ENCODE results near the gene CNPY1.

CNPY1 gene

DNA sequence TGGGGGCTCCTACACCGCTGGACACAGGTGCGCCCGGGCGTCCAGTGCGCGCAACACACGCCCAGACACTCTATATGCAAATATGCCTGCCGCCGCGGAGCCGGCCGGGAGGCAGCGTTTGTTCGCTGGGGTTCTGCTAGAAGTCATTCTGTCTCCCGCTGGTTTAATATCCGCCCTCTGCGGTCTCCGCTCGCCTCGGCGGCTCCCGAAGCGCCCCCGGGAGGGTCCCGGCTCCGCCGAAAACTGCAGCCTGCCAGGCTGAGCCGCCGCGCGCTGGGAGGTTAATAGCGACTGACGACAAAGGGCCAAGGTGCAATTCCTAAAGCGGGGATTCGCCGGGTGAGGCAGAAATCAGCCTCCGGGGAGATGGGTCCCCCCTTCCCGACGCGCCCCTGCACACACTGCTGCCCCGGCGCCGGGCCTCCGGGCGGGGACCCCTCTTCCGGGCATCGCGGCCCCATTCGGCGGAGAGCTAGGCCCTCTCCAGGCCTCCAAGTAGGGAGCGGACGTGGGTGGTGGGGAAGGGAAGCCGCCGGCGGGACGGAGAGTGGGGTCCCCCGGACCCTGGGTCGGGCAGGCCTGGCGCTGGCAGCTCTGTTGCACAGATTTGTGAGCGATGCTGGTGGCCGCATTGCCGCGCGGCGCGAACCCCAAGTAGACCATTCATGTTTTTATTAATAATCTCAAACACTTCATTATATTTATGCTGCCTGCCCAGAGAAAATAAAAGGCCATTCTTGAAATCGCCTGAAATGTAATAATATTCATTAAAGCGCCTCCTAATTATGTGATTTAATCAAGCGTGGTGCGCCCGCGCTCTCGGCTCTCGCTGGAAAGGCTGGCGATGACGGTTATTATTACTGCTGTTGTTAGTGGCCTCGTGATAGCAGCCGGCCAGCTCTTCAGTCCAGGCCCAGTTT lies 79.3 kb downstream of the CNPY1 start:
- DNase-seq (ENCODE audit: low read depth), result no peak

DNA sequence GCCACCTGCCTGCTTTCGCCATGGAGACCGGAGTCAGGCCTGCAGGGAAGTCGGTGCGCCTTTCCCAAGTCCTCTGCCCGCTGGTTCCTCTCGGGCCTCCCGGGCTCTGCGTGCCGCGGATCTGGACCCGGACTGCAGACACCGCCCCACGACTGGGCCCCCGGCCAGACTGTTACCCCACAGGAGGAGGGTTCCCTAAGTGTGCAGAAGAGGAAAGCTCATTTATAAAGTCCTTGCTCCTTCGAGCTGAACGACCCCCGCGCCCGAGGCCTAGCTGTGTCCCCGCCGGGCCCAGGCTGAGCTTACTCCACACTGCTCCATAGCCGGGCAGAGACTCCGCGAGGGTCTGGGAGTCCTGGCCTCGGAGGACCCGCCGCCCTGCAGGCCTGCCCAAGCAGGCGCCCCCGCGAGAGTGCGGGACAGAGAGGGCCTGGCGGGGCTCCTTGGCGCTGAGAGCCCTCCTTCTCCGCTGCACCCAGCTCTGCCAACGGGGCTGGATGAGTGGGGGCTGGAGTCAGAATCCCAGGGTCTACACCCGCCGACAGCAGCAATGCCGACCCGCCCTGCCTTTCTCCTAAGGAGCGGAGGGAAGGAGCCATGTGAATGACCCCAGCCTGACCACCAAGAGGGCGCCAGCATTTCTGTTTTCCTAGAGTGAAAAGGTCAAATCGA lies 80.1 kb downstream of the CNPY1 start:
- DNase-seq (ENCODE audit: low read depth), result no peak

DNA sequence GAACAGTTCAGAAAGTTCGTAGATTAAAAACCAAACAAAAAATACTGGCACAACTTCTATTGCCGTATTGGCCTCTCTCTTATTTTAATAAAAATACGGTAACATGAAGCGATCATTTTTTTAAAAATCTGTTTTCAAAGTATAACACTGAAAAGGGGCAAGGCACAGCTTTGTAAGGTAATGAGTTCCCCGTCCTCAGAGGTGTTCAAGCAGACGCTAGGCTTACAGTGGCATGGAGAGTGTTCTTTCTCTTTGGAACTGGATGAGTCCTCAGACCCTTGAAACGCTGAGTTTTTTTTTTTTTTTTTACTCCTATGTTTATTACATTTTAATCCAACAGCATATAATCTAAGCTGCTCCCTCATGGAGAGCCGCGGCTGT lies 80.6 kb downstream of the CNPY1 start:
- no peak for DNase-seq (ENCODE audit: low read depth)

DNA sequence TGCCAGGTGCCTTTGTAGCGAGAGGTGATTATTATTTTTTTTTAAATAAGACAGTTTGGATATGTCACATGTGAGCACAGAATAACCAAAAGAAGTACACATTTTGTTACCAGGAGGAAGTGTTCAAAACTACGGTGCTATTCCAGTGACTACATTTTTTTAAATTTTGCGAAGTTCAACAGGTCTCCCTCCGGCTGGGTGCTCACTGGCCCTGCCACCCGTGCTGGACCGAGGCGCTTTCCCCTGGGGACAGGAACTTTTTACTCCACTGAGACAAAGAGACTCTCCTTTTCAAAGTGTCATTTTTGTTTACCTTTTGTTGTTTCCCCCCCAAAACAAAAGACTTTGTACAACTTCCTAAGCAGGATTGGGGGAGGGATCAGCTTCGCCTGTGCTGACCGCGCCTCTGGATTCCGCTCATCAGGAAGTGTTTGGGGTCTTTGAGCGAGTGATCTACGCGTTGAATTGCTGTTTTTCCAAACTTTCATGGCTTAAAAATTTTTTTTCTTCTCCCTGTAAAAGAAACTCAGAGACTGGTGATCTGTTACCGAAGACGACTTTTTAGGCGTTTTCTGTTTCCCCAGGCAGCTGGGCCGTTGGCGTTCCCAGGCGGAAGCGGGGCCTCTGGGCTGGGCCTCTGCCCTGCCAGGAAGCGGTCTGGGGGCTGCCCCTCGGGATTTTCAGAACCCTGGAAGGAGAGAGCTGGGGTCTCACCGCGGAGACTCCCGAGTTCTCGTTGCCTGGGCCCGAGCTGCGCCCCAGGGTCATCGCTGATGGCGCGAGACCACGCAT lies 81.2 kb downstream of the CNPY1 start:
- no peak for DNase-seq (ENCODE audit: low read depth)

DNA sequence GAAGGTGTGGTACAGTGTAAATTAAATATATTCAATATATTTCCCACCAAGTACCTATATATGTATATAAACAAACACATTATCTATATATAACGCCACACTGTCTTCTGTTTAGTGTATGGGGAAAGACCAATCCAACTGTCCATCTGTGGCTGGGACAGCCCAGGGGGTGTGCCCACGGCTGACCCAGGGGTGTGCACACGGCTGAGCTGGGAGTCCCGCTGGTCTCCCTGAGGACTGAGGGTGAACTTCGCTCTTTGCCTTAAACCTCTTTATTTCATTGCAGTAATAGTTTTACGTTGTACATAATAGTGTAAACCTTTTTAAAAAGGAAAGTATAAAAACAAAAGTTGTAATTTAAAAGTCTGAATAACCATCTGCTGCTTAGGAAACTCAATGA lies 82.2 kb downstream of the CNPY1 start:
- no peak for DNase-seq (ENCODE audit: low read depth)

DNA sequence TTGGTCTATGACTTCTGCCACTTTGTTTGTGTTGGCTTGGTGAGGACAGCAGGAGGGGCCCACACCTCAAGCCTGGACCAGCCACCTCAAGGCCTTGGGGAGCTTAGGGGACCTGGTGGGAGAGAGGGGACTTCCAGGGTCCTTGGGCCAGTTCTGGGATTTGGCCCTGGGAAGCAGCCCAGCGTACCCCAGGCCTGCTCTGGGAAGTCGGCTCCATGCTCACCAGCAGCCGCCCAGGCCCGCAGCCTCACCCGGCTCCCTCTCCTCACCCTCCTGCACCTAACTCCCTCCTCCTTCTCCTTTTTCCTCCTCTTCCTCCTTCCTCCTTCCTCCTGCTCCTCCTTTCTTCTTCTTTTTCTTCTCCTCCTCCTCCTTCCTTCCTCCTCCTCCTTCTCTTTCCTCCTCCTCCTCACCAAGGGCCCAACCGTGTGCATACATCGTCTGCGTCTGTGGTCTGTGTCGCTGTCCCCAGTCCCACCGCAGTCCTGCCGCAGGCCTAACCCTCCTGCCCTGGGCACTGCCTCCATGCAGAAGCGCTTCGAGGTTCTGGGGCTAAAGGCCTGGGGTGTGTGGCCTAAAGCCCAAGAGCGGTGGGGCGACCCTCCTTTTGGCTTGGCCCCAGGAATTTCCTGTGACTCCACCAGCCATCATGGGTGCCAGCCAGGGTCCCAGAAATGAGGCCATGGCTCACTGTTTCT lies 83.1 kb downstream of the CNPY1 start:
- DNase-seq (ENCODE audit: low read depth), result no peak

DNA sequence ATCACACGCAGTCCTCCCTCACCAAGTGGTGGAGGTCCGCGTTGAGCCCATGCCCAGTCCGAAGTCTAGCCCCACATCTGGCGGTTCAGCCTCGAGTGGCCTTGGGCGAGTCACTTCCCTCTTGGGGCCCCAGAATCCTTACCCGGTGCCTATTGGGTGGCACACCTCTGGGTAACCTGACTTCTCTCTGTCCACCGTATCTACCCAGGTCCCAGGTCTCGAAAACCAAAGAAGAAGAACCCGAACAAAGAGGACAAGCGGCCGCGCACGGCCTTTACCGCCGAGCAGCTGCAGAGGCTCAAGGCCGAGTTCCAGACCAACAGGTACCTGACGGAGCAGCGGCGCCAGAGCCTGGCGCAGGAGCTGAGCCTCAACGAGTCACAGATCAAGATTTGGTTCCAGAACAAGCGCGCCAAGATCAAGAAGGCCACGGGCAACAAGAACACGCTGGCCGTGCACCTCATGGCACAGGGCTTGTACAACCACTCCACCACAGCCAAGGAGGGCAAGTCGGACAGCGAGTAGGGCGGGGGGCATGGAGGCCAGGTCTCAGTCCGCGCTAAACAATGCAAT lies 84.1 kb downstream of the CNPY1 start:
- DNase-seq (ENCODE audit: low read depth), result no peak

DNA sequence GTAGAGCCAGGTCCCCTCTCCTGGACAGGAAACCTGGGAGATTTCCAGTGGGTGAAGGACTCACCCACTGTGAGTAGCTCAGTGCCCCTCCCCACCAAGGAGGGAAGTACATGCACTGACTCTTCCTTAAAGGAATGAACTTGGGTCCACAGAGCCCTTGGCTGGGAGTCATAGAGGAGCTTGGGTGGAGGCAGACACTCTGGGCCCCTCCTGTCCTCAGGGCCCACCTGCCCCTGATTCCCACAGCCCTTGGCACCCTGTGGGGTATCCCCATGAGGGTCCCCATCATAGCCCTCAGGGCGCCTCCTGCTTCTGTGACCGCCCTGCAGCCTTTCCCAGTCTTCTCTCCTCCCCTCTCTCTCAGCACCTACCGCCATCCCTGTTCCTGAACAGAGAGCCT lies 84.7 kb downstream of the CNPY1 start:
- DNase-seq (ENCODE audit: low read depth), result no peak

DNA sequence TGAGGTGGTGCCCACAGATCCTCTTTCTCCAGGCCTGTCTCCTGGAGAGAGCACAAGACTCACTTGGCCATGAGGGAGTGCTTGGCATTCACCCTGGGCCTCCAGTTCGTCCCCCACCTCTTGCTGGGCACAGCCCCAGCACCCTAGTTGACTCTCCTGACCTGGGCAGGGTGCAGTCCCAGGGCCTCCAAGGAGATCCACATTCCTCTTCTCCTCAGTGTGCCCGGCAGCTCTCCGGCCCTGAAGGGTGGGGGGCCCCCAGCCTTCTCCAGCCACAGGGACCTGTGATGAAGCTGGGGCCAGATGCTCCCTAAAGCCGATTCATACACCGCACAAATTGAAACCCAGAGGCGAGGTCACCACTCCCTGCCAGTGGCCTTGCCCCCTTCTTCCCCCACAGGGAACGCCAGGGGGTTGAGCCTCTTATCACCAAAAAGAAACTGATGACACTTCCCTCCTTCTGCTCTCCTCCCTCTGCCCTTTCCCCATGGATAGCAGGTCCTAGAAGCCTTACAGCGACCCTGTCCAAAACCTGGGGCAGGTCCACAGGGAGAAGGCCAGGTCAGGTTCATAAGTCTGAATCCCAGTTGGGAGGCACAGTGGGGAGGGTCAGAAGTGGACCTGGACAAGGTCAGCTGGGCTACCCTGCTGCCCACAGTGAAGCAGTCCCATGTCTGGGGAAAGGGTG lies 85.3 kb downstream of the CNPY1 start:
- DNase-seq (ENCODE audit: low read depth), result no peak

DNA sequence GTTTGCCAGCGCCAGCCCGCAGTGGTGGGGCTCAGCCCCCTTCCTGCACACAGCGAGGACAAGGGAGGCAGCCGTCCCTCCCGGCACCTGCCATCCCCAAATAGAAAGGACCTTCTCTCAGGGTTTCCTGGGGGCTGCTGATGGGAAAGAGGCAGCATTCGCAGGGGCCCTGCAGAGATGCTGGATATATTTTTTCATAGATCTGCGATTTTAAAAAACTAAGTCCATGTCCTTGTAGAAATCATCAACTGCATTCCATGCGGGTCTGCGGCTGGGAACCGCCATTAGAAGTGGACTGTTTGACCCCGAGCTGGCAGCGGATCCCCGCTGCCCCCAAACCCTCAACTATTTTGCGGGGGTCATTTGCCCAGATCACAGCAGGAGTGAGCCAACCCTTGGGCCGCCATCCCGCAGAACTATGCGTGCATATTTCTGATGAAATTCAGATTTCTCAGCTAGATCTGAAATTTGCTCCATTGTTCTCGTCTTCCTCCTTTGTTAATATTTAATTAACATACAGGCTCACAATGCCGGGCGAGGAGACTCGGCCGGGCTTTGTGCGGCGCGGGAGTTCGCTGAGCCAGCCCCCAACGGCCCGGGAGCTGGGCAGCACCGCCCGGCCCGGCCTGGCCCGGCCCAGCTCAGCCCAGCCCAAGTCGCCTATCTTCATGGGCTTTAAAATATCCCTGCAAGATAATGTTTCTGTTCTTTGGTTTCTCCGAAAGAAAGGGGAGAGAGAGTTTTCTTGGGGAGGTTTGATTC lies 86.5 kb downstream of the CNPY1 start:
- DNase-seq (ENCODE audit: low read depth), result no peak

DNA sequence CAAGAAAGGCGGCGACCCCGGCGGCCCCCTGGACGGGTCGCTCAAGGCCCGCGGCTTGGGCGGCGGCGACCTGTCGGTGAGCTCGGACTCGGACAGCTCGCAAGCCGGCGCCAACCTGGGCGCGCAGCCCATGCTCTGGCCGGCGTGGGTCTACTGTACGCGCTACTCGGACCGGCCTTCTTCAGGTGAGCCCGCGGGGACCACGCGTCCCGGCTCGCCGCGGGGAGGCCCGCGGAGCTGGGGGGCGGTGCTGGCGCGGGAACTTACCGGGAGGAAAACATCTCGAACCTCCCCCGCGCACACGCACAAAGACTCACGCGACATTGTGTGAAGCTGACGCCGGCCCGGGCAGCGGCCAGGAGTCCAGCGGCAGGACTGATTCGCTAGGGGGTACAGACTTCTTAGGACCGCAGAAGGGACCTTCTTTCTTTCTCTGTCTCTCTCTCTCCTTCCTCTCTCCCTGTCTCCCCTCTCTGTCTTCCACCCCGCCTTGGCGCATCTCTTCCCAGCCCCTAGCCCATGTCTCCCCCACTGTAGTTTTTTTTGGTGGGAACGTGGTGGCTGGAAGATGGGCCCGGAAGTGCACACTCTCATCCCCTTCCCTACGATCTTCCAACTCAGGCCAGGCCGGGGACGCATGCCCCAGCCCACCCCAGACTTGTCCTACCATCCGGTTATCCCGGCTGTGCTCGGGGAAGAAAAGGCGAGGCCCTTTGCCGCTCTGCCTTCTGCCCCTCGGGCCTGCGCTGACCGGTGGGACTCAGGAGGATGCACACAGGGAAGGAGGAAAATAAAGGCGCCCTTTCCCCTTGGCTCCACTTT lies 87.3 kb downstream of the CNPY1 start:
- no peak for DNase-seq (ENCODE audit: low read depth)

DNA sequence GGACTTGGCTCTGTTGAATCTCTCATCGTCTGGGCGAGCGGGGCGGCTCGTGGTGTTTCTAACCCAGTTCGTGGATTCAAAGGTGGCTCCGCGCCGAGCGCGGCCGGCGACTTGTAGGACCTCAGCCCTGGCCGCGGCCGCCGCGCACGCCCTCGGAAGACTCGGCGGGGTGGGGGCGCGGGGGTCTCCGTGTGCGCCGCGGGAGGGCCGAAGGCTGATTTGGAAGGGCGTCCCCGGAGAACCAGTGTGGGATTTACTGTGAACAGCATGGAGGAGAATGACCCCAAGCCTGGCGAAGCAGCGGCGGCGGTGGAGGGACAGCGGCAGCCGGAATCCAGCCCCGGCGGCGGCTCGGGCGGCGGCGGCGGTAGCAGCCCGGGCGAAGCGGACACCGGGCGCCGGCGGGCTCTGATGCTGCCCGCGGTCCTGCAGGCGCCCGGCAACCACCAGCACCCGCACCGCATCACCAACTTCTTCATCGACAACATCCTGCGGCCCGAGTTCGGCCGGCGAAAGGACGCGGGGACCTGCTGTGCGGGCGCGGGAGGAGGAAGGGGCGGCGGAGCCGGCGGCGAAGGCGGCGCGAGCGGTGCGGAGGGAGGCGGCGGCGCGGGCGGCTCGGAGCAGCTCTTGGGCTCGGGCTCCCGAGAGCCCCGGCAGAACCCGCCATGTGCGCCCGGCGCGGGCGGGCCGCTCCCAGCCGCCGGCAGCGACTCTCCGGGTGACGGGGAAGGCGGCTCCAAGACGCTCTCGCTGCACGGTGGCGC lies 88.1 kb downstream of the CNPY1 start, which contains the start of gene EN2:
EN2 (plus strand) TSS at position 19 of the 767 bp plus-strand sequence; CDS start at position 268, 249 bp downstream.
- DNase-seq (ENCODE audit: low read depth), result no peak

DNA sequence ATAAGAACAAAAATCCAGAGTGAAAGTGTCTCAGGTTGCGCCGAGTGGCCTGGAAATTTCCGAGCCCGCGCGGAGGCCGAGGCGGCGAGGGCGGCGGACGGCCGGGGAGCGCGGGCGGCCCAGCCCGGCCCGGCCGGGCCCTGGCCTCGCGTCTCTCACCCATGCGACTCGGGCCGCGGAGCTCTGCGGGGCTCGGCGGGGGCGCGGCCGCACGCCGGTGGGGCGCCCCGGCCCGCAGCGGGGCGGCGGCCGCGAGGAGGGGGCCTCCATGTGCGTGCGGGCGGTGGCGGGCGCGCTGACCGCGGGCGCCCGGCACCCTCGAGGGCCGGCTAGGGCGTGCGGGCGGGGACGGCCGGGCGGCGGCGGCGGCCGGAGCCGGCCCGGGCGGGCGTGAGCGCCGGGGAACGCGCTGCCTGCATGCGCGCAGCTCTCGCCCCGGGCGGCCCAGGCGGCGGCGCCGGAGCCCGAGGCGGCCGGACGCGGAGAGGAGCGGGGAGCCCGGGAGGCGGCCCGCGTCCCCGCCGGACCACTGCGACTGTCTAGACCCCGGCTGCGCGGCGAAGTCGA lies 88.7 kb downstream of the CNPY1 start:
- no peak for DNase-seq (ENCODE audit: low read depth)

DNA sequence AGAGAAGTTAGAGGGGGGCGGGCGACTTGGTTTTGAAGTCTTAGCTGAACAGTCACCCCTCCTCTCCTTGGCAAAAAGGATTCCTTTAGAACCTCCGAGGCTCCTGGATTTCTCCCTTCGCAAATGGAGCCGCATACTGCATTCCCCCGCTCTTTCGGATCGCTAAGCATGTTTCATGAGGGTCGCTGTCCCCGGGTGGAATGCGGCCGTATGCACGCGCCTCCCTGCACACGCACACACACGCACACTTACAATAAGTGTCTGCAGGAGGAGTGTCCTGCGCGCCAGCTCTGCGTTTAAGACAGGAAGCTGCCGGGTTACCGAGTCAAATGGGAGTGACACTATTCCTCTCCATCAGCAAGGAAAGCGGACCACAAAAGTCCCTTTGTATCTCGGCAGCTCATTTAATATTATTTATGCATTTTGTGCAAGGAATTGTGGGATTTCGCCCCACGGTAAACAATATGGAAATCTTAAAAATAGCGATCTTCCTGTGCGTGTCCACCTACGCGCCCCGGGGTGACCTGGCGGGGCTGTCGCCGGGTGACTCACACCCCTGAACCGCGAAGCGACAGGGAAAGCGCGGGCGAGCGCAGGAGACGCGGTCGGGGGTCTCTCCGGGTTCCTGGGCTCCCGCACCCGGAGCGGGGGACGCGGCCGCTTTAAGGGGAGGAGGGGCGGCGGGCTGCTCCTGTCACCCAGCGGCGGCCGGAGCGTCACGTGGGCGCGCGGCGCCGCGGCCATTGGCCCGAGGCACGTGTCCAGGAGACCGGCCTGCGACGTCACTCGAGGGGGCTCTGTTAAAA lies 89.4 kb downstream of the CNPY1 start:
- DNase-seq (ENCODE audit: low read depth), result peak; percentile 35

DNA sequence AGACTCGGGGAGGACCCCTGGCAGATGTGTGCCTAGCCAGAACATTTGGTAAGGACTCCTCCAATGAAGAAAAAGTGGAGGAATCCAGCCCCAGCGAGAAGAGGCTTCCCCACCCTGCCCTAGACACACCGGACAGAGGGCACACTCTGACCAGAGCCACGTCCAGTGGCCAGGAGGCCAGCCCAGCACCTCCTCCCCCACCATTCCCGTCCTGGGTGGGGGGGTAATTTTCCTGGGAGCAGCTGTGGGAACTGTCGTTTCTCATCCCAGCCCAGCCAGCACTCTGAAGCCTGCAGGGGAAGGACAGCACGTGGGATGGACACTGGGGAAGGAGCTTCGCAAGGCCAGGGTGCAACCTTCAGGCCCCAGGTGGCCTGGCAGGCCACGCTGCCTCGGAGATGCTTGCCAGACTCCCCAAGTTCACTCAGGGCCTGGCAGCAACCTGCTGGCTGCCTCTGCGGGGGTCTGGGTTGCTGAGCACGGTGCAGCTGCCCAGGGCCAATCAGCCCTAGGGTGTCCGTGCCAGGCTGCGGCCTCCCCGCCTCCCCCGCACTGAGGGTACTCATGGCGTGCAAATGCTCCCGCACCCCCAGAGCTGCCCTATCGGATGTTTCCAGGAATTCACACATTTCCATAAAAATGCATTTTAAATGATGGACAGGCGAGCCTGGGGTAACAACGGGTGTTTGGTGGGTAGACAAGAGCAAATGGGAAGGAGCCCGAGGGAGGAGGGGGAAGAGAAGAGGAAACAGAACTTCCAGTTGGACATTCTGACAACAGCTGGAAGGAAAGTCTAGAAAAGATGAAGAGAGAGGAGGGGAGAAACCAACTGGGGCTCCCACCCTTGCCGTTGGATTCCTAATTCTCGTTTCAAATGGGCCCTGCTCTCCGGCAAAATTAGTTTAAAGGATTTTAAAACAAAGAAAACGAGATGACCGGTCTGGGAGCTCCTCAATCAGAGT lies 90.3 kb downstream of the CNPY1 start:
- DNase-seq (ENCODE audit: low read depth), result no peak

DNA sequence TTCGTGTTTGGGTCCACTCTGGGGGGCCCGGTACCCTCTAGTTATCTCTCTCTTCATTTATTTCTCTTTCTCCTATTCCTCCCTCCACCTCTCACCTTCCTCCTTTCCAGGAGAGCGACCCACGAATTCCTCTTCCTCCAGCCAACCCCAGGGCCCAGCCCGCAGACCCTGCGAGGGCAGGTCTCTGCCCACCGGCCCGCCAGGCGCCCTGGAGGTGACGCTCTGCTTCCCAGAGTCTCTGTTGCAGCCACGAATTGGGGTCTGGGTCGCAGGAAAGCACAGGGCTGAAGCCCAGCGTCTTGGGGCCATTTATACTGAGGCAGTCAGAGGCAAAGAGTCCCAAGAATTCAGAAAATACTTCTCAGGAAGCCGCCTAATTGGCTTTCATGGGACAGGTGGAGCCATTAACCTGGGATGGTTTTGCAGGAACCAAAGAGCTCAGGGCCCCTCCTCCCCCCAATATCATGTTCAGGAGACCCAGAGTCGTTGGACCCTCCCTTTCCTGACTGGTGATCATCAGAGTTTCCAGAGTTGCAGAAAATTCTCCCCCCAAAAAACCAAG lies 91.1 kb downstream of the CNPY1 start:
- no peak for DNase-seq (ENCODE audit: low read depth)

Data from stimulated activated CD4-positive, alpha-beta T cell treated with anti-CD3 and anti-CD28 coated beads, Interleukin-2, amount 100 ng/mL, for 4 hours (primary cell).